NOMO-1 treated with dmso at 0.1 percent for 144 hours (cell line): ENCODE results near the gene ARID3A.
A peak's percentile ranks its signal among the peaks of the same experiment; 100 is the strongest.
"Not testable (repeated sequence)": the region's sequence is repeated elsewhere in the genome, so short reads cannot be mapped to it uniquely, and the experiment has no call there.

ENCODE experiments used
- DNase-seq: peaks from one replicate; lab custom pipeline; 2025; ENCODE audit not compliant: unreplicated experiment; lab: John Stamatoyannopoulos, UW

The ARID3A gene

GRCh38 chr19:891421-892200 lies 34.2 kb upstream of the ARID3A start:
- DNase-seq = not testable (repeated sequence)

- no peak for DNase-seq
These were observed 33.5 kb upstream of the ARID3A start for GRCh38 chr19:892243-892893.

GRCh38 chr19:892894-893689 lies 32.7 kb upstream of the ARID3A start, which contains the start of the genes MED16 and RNU6-9:
MED16 (minus strand) TSS chr19:893187; CDS start chr19:891131, 2,056 bp downstream.
RNU6-9 (plus strand) TSS chr19:893484.
- DNase-seq = peak; percentile 88

- DNase-seq = no peak
These were observed 29.4 kb upstream of the ARID3A start for GRCh38 chr19:896434-896833.

- no peak for DNase-seq
These were observed 28.8 kb upstream of the ARID3A start for GRCh38 chr19:896999-897398.

- DNase-seq = no peak
These were observed 28.3 kb upstream of the ARID3A start for GRCh38 chr19:897442-898039.

DNA sequence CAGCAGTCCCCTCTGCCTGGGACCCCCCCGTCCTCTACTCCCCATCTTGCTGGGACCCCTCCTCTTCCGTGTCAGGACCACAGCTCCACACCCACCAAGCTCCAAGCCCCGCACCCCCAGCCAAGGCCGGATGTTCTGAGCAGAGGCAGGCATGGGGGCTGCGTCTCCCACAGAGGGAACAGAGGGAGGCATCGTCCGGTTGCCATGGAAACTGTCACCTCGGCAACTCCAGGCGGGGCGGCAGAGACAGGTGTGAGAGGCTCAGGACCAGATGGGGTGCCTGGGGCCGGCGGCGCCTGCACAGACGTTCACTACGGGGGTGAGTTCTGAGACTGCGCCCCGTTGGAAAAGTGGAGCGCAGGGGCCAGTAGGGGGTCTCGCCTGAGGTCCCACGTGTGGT lies 27.2 kb upstream of the ARID3A start:
- no peak for DNase-seq

- no peak for DNase-seq
These were observed 26.3 kb upstream of the ARID3A start for GRCh38 chr19:899336-900042.

- no peak for DNase-seq
These were observed 25.9 kb upstream of the ARID3A start for GRCh38 chr19:900043-900301.

DNA sequence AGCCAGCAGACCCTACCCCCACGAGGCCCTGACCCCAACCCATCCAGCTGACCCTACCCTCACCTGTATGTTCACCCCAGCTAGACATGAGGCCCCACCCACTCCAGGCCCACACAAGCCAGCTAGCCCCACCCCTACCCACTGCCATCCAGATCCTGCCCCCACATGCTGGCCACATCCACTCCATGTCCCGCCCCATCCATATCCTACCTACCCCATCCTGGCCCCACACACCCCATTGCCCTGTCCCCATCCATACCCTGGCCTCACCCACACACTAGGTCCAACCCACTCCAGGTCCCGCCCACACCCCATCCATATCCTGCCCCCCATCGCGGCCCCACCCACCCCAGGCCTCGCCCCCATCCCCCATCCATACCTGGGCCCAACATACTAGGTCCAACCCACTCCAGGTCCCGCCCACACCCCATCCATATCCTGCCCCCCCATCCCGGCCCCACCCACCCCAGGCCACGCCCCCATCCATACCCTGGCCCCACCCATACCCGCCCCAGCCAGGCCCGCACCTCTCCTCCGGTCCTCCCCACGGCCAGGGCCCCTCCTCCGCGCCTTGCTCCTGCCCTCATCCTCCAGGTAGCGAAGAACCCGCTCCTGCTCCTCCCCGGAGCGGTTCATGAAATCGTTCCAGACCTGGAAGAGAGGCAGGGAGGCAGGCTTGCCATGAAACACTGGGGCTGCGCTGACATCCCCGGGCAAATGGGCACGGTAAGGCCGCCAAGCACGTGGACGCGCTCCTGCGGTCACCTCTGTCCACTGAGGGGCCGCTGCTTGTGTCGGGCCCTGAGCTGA lies 25.3 kb upstream of the ARID3A start:
- no peak for DNase-seq

- DNase-seq = no peak
These were observed 24.4 kb upstream of the ARID3A start for GRCh38 chr19:901216-902092.

DNA sequence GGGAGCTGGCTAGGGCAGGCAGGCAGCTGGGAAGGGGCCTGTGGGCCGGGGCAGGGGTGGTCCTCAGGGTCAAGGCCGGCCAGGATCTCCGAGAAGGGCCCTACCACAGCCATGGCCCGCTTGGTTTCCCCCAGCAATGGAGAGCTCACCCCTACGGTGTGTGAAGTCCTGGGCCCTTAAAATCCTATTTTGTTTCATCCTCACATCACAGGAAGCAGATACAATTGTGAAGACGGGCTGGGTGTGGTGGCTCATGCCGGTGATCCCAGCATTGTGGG lies 23.8 kb upstream of the ARID3A start:
- no peak for DNase-seq

DNA sequence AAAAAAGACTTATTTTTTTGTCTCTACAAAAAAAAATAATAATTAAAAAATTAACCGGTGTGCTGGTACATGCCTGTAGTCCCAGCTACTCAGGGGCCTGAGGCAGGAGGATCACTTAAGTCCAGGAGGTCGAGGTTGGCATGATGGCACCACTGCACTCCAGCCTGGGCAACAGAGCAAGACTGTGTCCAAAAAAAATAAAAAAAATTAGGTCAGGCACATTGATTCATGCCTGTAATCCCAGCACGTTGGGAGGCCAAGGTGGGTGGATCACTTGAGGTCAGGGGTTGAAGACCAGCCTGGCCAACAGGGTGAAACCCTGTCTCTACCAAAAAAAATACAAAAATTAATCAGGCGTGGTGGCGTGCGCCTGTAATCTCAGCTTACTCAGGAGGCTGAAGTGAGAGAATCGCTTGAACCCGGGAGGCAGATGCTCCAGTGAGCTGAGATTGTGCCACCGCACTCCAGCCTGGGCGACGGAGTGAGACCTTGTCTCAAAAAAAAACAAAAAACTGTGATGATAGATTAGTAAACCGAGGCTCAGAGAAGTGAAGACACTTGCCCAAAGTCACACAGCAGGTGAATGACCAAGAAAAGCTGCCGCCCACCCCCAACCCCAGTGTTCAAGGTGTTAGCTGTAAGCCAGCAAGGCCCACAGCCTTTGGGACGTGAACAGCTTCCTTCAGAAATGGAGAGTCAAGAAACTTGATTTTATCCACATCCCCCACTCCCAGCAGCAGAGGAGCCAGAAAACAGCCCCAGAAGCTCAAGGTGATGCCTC lies 23.2 kb upstream of the ARID3A start:
- DNase-seq = no peak

DNA sequence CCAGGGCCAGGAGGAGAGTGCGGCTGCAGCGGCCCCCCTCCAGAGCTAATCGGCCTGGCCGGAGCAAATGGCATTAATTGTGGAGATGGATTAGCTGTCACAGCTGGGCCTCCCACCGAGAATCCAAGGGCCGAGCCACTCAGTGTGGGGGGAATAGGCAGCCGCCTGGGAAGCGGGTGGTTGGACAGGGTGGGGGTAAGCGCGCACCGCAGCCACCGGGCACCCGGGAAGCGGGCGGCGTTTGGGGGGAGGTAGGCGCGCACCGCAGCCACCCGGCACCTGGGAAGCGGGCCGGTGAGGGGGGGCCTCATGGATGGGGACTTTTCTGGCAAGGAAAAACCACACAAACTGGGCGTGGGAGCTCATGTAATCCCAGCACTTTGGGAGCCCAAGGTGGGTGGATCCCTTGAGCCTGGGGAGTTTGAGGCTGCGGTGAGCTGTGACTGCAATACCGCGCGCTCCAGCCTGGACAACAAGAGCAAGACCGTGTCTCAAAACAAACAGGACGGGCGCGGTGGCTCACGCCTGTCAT lies 22.5 kb upstream of the ARID3A start:
- DNase-seq = no peak

- no peak for DNase-seq
These were observed 21.3 kb upstream of the ARID3A start for GRCh38 chr19:904545-904944.

DNA sequence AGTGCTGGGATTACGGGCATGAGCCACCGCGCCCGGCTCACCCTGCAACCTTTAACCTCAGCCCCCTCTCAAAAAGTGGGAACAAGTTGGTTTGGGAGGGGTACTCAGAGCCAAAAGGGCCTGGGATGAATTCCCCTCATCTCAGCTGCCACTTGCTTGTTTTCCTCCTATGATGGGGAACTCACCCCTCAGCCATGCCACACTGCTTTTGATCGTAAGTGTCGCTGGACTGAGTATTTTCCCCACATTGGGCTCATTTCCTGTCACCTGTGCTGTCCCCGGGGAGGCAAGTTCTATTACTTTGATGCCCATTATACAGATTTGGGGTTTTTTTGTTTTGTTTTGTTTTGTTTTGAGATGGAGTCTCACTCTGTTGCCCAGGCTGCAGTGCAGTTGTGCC lies 19.4 kb upstream of the ARID3A start:
- no peak for DNase-seq

- no peak for DNase-seq
These were observed 18.5 kb upstream of the ARID3A start for GRCh38 chr19:907183-907853.
